COR-L47 (cell line): ENCODE data around the gene NPY.

Experiments
- DNase-seq: peaks from one replicate; lab custom pipeline; 2025; lab: John Stamatoyannopoulos, UW

The NPY gene

DNA sequence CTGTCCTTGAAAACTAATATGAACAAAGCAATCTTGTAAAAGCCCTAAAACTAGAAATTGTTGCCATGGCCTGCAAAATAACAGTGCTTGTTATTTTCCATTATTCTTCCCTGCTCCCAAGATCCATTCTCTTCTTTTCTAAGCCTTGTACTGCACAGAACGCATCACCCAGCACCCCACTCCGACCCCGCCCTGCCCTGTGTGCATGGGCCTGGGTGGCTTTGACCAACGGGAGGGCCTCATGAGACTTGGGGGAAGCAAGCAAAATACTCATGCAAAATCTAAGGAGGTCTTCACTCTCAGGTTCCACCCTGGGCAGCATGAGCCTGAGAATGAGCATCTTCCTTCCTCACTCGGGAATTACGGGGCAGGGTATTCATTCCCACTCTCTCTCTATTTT, 32.4 kb downstream of the NPY start:
- no peak for DNase-seq

GRCh38 chr7:24318326-24318725, 34.3 kb downstream of the NPY start:
- no peak for DNase-seq

- no peak for DNase-seq
These were observed 35.2 kb downstream of the NPY start for GRCh38 chr7:24319209-24319608.

- no peak for DNase-seq
These were observed 40.0 kb downstream of the NPY start for GRCh38 chr7:24323961-24324480.

DNA sequence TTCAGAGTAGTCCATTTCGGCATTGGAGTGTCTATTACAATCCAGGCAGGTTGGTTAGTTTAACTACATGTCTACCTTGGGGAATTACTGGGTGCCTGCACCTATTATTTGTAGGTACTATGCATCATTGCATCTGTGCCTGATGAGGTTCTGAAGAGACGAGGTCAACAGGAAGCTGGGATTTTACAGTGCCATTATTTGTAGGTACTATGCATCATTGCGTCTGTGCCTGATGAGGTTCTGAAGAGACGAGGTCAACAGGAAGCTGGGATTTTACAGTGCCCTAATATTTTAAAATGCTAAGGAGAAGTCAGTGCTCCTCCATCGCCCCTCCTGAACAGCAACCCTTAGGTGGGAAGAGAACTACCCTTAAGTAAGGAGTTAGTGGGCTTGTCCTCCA, 41.7 kb downstream of the NPY start:
- no peak for DNase-seq

DNA sequence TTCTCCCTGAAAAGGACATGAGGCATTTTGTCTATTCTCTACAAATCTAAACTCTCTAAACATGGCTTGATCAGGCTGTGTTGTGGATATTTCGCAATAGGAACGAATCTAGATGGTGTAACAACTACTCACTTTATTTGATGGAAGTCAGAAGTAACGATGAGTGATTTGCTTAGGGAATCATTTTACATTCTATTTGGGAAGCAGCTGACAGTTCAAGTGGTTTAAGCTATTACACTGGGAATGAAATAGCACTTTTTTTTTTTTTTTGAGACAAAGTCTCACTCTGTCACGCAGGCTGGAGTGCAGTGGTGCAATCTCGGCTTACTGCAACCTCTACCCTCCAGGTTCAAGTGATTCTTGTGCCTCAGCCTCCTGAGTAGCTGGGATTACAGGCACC, 44.1 kb downstream of the NPY start:
- DNase-seq = no peak

DNA sequence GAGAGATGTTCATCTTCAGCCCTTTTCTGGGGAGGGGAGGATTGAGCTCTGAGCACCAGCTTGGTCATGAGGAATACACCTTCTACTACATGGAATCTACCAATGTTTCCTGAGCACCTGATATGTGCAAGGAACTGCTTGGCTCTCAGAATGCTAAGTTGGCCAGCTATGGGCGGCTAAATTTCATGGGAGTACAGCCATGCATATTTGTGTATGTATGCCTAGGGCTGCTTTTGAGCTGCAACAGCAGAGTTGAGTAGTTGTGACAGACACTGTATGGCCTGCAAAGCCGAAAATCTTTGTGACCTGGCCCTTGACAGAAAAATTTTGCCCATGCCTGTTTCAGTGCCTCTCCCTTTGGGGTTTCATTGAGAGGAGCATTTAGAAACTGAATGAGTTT, 44.9 kb downstream of the NPY start:
- no peak for DNase-seq

- DNase-seq = no peak
These were observed 50.0 kb downstream of the NPY start for GRCh38 chr7:24334012-24334411.

DNA sequence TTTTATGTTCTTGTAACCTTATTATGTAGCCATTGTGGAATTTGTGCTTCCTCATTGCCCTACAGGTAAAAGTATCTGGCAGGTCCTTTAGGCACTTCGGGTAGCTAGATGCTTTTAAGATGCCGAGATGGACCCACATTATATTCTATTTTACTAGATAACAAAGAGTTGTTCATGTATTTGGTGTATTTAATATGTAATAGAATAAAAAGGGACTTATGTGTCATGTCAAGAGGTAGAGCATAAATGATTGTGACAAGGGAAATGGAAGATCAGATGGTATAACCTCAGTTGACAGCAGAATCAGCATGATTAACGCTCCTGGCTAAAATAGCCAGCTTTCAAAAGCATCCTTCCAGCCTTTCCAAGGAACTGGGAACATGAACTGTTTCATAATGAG, 50.6 kb downstream of the NPY start:
- DNase-seq = no peak

- DNase-seq = no peak
These were observed 52.5 kb downstream of the NPY start for GRCh38 chr7:24336461-24336860.

DNA sequence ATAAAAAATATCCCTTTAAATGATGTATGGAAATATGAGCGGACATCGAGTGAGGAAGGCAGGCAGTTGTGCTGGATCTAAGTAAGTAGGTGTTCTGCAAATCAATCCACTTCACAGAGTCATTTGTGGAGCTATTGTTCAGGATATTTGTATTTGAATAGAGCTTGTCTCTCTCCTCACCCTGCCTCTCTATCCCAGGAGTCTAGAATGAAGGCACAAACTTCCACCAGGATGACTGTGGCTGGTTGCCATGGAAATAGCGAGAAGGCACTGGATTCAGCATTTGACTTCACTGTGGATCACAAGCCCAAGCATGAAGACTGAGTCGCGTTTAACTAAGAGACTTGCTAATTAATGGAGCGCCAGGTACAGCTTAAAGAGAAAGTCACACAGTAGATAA, 53.2 kb downstream of the NPY start:
- DNase-seq = no peak

GRCh38 chr7:24339575-24339974, 55.6 kb downstream of the NPY start:
- DNase-seq = no peak

- DNase-seq = no peak
These were observed 56.7 kb downstream of the NPY start for GRCh38 chr7:24340727-24341126.
